Neural crest cell (in vitro differentiated cells): Measurements from ENCODE around the gene BCO1. TPM values are rescaled to one million over a fixed set of nuclear protein-coding genes. Genes with fewer than 3 reads are reported as not detected.
A peak's percentile ranks its signal among the peaks of the same experiment; 100 is the strongest.

Source experiments
- DNase-seq: peaks from one replicate; pipeline ENCODE4 v3.0.0; 2021; ENCODE audit warnings: low read depth, mixed read lengths, low spot score
- H3K27ac Mint-ChIP-seq: one replicate; pipeline ENCODE4 v1.8.0; 2021; ENCODE audit warnings: mild to moderate bottlenecking, mixed read lengths; ENCODE audit not compliant: unreplicated experiment
- H3K27me3 Mint-ChIP-seq: 2 replicates; pipeline ENCODE4 v1.8.0; 2021; ENCODE audit warnings: low read depth, mild to moderate bottlenecking, mixed read lengths
- H3K36me3 Mint-ChIP-seq: 2 replicates; pipeline ENCODE4 v1.8.0; 2021; ENCODE audit warnings: low read depth, mild to moderate bottlenecking, mixed read lengths
- H3K4me1 Mint-ChIP-seq: 2 replicates; pipeline ENCODE4 v1.8.0; 2021; ENCODE audit warnings: mixed read lengths
- H3K4me3 Mint-ChIP-seq: one replicate; pipeline ENCODE4 v1.8.0; 2021; ENCODE audit warnings: mild to moderate bottlenecking, mixed read lengths
- H3K9me3 Mint-ChIP-seq: 2 replicates; pipeline ENCODE4 v1.8.0; 2021; ENCODE audit warnings: mixed read lengths
- total RNA-seq: library from RNA; stranded (reverse); gene quantifications from 2 replicates; pipeline ENCODE4 v1.2.1, GENCODE V29; 2021
- TF ChIP-seq, protein P1 (sequence below): fragments of 200-600 bp; sonication (generic); conservative IDR thresholded peaks from 2 replicates; pipeline ENCODE4 v1.5.0; 2021; ENCODE audit warnings: antibody characterized with exemption, mild to moderate bottlenecking

The BCO1 gene
- total RNA-seq, 1 donor from 2014 or later = not detected

GRCh38 chr16:81313701-81314602 is 75.5 kb downstream of the BCO1 start:
- H3K36me3 Mint-ChIP-seq = no peaks in the 10 kb centered on the region
- peaks cover 29% of the 10 kb centered on the region for H3K4me1 Mint-ChIP-seq
- no peaks in the 10 kb centered on the region for H3K27me3 Mint-ChIP-seq
- no peak for DNase-seq
- TF ChIP-seq, protein P1, sequence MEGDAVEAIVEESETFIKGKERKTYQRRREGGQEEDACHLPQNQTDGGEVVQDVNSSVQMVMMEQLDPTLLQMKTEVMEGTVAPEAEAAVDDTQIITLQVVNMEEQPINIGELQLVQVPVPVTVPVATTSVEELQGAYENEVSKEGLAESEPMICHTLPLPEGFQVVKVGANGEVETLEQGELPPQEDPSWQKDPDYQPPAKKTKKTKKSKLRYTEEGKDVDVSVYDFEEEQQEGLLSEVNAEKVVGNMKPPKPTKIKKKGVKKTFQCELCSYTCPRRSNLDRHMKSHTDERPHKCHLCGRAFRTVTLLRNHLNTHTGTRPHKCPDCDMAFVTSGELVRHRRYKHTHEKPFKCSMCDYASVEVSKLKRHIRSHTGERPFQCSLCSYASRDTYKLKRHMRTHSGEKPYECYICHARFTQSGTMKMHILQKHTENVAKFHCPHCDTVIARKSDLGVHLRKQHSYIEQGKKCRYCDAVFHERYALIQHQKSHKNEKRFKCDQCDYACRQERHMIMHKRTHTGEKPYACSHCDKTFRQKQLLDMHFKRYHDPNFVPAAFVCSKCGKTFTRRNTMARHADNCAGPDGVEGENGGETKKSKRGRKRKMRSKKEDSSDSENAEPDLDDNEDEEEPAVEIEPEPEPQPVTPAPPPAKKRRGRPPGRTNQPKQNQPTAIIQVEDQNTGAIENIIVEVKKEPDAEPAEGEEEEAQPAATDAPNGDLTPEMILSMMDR = no peak
- peak overlapping the region; percentile 93 for H3K4me3 Mint-ChIP-seq
- peak overlapping the region; percentile 84 for H3K27ac Mint-ChIP-seq
- no peaks in the 10 kb centered on the region for H3K9me3 Mint-ChIP-seq

GRCh38 chr16:81314603-81315270 is 76.2 kb downstream of the BCO1 start, which contains the start of gene GAN:
TSS of gene GAN (plus strand) at chr16:81314962. CDS start at chr16:81315114, 152 bp downstream.
- TF ChIP-seq, protein P1 = no peak
- Mint-ChIP-seq H3K4me3 (peak within 1 kb of the TSS; percentile 93), H3K36me3 (no peaks in the 10 kb centered on the region), H3K27me3 (no peaks in the 10 kb centered on the region), H3K27ac (peak within 1 kb of the TSS; percentile 84), H3K9me3 (no peaks in the 10 kb centered on the region), H3K4me1 (peaks cover 29% of the 10 kb centered on the region)
- peak; percentile 84 for DNase-seq

DNA sequence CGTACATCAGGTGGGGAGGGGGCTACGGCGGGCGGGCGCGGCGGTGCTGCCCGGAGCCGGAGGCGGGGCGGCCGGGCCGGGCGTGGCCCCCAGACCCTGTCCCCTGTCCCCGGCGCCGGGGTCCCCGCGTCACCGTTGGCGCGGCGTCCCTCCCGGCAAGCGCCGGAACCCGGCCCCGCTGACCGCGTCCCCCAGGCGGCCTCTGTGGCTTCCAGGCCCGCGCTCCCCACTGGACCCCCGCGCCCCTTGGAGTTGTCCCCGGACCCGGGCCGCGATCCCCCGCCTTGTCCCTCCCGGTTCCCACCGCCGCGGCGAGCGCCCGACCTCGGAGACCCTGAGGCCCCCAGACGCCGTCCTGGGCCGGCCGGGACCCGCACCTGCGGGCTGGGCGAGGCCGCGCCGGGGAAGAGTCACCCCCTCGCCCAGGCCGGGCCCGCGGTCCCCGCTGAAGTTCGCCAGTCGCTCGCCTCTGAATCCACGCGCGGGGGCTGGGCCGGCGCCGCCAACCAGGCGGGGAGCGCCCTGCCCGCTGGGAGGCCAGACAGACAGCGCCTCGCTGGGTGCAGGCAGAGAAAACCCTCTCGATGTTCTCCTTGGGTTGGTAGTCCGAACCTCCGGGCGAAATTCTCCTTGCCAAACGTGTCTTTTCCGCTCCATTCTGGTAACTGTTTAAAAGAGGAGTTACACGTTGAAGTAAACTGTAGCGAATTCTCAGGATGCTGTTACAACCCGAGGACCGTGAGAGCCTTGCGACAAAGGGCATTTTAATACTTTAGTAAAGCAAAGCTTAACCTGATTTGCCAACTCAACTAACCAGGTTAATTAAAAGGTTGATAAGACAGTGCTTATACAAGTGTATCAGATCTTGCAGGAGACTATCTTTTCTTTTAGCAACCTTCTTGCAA is 77.0 kb downstream of the BCO1 start:
- peak; percentile 15 for DNase-seq
- Mint-ChIP-seq H3K4me3 (peak overlapping the region; percentile 93), H3K36me3 (no peaks in the 10 kb centered on the region), H3K9me3 (no peaks in the 10 kb centered on the region), H3K27ac (no peak overlapping the region), H3K4me1 (peaks cover 29% of the 10 kb centered on the region), H3K27me3 (no peaks in the 10 kb centered on the region)
- TF ChIP-seq, protein P1 = no peak

GRCh38 chr16:81316176-81316496 is 77.6 kb downstream of the BCO1 start:
- DNase-seq = no peak
- TF ChIP-seq, protein P1 = no peak
- H3K9me3 Mint-ChIP-seq = no peaks in the 10 kb centered on the region
- no peaks in the 10 kb centered on the region for H3K27me3 Mint-ChIP-seq
- no peaks in the 10 kb centered on the region for H3K36me3 Mint-ChIP-seq
- H3K4me1 Mint-ChIP-seq = peaks cover 28% of the 10 kb centered on the region
- H3K4me3 Mint-ChIP-seq = peak overlapping the region; percentile 85
- no peak overlapping the region for H3K27ac Mint-ChIP-seq

- Mint-ChIP-seq H3K36me3 (no peaks in the 10 kb centered on the region), H3K4me1 (peaks cover 17% of the 10 kb centered on the region), H3K9me3 (no peaks in the 10 kb centered on the region), H3K27ac (no peak overlapping the region), H3K27me3 (no peaks in the 10 kb centered on the region), H3K4me3 (no peak overlapping the region)
- DNase-seq = no peak
- TF ChIP-seq, protein P1 = no peak
These were observed 80.2 kb downstream of the BCO1 start for GRCh38 chr16:81318711-81319110.
